GM13976 (cell line): ENCODE results near the gene OAS1.

Experiments
- DNase-seq: peaks from one replicate; pipeline ENCODE4 v3.0.0; 2012; ENCODE audit warnings: low spot score
- in situ Hi-C: fragments of 300-500 bp; cut with MboI; formaldehyde crosslinking; loops from one replicate; pipeline ENCODE4 v1.12.0; 2022; ENCODE audit warnings: low sequenced_read_pairs, mixed read lengths, inconsistent platforms; ENCODE audit not compliant: unreplicated experiment
- TF ChIP-seq, protein P1 (sequence below): IDR thresholded peaks from 2 replicates; pipeline ENCODE4 v1.5.1; 2012; ENCODE audit warnings: borderline replicate concordance, mild to moderate bottlenecking; ENCODE audit not compliant: insufficient read depth; ENCODE audit errors: extremely low read depth, missing control alignments, control extremely low read depth

The OAS1 gene

GRCh38 chr12:112932485-112933128, 25.8 kb downstream of the OAS1 start:
- TF ChIP-seq, protein P1, sequence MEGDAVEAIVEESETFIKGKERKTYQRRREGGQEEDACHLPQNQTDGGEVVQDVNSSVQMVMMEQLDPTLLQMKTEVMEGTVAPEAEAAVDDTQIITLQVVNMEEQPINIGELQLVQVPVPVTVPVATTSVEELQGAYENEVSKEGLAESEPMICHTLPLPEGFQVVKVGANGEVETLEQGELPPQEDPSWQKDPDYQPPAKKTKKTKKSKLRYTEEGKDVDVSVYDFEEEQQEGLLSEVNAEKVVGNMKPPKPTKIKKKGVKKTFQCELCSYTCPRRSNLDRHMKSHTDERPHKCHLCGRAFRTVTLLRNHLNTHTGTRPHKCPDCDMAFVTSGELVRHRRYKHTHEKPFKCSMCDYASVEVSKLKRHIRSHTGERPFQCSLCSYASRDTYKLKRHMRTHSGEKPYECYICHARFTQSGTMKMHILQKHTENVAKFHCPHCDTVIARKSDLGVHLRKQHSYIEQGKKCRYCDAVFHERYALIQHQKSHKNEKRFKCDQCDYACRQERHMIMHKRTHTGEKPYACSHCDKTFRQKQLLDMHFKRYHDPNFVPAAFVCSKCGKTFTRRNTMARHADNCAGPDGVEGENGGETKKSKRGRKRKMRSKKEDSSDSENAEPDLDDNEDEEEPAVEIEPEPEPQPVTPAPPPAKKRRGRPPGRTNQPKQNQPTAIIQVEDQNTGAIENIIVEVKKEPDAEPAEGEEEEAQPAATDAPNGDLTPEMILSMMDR: no peak
- in situ Hi-C loops: no loop called here
- no peak for DNase-seq

GRCh38 chr12:112933129-112933505, 26.4 kb downstream of the OAS1 start:
- in situ Hi-C loops: no loop called here
- TF ChIP-seq, protein P1: no peak
- DNase-seq: no peak

DNA sequence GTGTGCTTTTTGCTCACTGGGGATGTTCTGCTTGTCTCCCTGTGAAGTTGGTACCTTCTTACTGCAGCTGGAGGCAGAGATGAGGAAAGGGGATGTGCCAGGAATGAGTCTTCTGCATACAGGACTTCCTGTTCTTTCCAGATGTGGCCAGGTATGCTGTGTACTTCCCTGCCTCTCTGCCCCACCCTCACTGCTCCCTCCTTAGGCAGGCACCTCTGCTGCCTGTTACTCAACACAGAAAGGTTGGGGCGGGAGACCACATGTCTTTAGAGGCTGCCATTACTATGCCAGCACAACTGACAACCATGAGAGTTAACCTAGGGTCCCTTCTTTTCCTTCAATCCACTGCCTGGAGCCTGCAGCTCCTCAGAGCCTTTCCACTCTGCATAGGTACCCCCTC, 29.5 kb downstream of the OAS1 start:
- in situ Hi-C loops: no loop called here
- no peak for DNase-seq
- TF ChIP-seq, protein P1: no peak

DNA sequence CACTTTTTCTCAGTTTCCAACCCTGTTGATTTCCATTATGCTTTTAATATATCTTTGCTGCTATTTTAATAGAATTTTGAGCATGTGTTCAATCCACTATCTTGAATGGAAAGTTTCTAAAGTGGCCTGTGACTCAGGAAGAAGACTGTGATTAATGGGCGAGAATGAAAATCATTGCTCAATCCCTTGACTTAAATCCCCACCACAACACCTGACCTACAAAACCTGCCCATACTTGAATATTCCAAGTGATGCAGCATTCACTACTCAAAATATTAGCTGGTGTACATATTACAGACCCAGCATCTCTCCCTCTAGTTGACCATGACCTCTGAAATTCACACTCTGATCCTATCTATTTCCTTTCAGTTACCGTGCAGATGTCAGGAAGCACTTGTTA, 30.2 kb downstream of the OAS1 start:
- TF ChIP-seq, protein P1: no peak
- in situ Hi-C loops: no loop called here
- no peak for DNase-seq

DNA sequence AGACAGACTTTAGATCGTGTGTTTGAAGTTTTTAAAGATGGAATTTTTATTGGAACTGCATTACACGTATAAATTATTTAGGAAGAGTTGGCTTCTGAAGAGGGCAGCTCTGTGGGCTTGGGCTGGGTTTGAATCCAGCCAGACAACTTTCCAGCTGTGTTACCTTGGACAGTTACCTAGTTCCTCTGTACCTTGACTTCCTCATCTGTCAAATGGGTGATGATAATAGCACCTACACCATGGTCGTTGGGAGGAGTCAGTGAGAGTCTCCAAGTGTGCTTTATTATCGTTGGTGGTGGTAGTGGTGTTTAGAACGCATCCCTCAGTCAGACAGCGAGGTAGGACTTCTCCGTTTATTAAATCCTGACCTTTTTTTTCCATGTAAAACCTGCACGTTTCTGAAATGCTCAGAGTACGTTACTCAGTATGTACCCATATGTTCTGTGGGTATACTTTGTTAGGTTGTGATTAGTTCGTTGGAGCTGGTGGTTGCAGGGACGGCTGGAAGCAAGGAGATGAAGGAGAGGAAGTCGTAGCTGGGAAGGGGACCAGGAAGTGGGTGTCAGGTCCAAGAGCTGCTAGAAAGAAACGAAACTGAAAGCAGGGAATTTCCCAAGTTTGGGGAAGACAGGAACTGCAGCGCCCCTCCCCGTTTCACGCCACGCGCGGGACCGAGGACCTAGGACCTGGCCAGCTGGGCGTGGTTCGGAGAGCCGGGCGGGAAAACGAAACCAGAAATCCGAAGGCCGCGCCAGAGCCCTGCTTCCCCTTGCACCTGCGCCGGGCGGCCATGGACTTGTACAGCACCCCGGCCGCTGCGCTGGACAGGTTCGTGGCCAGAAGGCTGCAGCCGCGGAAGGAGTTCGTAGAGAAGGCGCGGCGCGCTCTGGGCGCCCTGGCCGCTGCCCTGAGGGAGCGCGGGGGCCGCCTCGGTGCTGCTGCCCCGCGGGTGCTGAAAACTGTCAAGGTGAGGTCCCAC, 31.3 kb downstream of the OAS1 start, which contains the start of gene OAS3:
TSS of gene OAS3 (plus strand) at position 734 of the 979 bp plus-strand sequence. CDS start at position 791, 57 bp downstream.
- in situ Hi-C loops: no loop called here
- DNase-seq: peak; percentile 70
- TF ChIP-seq, protein P1: no peak

DNA sequence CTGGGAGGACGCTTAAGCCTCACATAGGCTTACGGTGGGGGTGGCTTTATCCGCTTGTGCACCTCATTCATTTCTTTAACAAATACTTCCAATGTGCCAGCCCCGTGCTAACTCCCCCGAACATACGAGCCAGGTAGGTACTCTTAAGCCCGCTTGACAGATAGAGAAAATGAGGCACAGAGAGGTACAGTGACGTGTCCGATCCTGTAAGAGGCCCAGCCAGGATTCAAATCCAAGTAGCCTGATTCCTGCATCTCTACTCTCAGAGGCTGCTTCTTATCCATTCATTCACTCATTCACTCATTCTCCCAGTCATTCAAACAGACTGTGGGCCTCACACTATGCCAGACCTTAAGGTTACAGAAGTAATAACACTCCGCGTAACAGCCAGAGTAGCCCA, 32.0 kb downstream of the OAS1 start:
- no peak for DNase-seq
- TF ChIP-seq, protein P1: no peak
- in situ Hi-C loops: no loop called here
